ENCODE data around the gene TRIO. TPM values are rescaled to one million over a fixed set of nuclear protein-coding genes. Genes with fewer than 3 reads are reported as not detected.

TRIO gene
- total RNA-seq, 2 experiments from 2014 or later: 4.1 to 6.5 TPM

GRCh38 chr5:14445013-14445412 is 301.9 kb downstream of the TRIO start:
- Mint-ChIP-seq H3K4me1 (ENCODE audit: low read depth) (no peaks in the 10 kb centered on the region), H3K4me3 (no peak overlapping the region), H3K27me3 (no peaks in the 10 kb centered on the region), H3K9me3 (no peaks in the 10 kb centered on the region), H3K27ac (no peak overlapping the region), H3K36me3 (ENCODE audit: low read depth) (no peaks in the 10 kb centered on the region)
- DNase-seq: no peak
- Histone ChIP-seq H3K27me3 (ENCODE audit: control insufficient read depth in 1 of 2, insufficient read depth in 2 of 2, low read length in 2 of 2) (no peaks in the 10 kb centered on the region), H3K4me3 (ENCODE audit: low read length) (no peak overlapping the region), H3K27ac (ENCODE audit: low read depth in 1 of 2, low read length in 2 of 2) (no peak overlapping the region), H3K4me1 (ENCODE audit: insufficient read depth, low read length) (no peaks in the 10 kb centered on the region), H3K36me3 (ENCODE audit: insufficient read depth, low read length) (no peaks in the 10 kb centered on the region), H3K9me3 (ENCODE audit: control insufficient read depth in 1 of 2, insufficient read depth in 1 of 2, low read length in 2 of 2) (no peaks in the 10 kb centered on the region)
- ChIA-PET POLR2A (no interaction called here), CTCF (no interaction called here)
- ATAC-seq (ENCODE audit: poor library complexity): no peak
- no peak for TF ChIP-seq CTCF (IDR thresholded peaks at IDR 0.05)
- intact Hi-C loops (cut with DNase I, micrococcal nuclease): no loop called here

- H3K27ac ChIP-seq (ENCODE audit: low read depth in 1 of 2, low read length in 2 of 2): no peak overlapping the region
- H3K4me1 ChIP-seq (ENCODE audit: insufficient read depth, low read length): no peaks in the 10 kb centered on the region
- intact Hi-C loops (cut with DNase I, micrococcal nuclease): no loop called here
- H3K4me1 Mint-ChIP-seq (ENCODE audit: low read depth): no peaks in the 10 kb centered on the region
- H3K9me3 Mint-ChIP-seq: no peaks in the 10 kb centered on the region
- H3K36me3 Mint-ChIP-seq (ENCODE audit: low read depth): no peaks in the 10 kb centered on the region
- TF ChIP-seq CTCF (IDR thresholded peaks at IDR 0.05): no peak
- DNase-seq: no peak
- no peak overlapping the region for H3K4me3 Mint-ChIP-seq
- no peaks in the 10 kb centered on the region for H3K36me3 ChIP-seq (ENCODE audit: insufficient read depth, low read length)
- H3K27ac Mint-ChIP-seq: no peak overlapping the region
- ATAC-seq (ENCODE audit: poor library complexity): no peak
- no peaks in the 10 kb centered on the region for H3K27me3 ChIP-seq (ENCODE audit: control insufficient read depth in 1 of 2, insufficient read depth in 2 of 2, low read length in 2 of 2)
- no peak overlapping the region for H3K4me3 ChIP-seq (ENCODE audit: low read length)
- ChIA-PET POLR2A (no interaction called here), CTCF (no interaction called here)
- H3K27me3 Mint-ChIP-seq: no peaks in the 10 kb centered on the region
- H3K9me3 ChIP-seq (ENCODE audit: control insufficient read depth in 1 of 2, insufficient read depth in 1 of 2, low read length in 2 of 2): no peaks in the 10 kb centered on the region
Measured at GRCh38 chr5:14445576-14446290, 302.6 kb downstream of the TRIO start.

- no peaks in the 10 kb centered on the region for H3K36me3 ChIP-seq (ENCODE audit: insufficient read depth, low read length)
- Mint-ChIP-seq H3K27ac (no peak overlapping the region), H3K4me3 (no peak overlapping the region), H3K27me3 (no peaks in the 10 kb centered on the region), H3K4me1 (ENCODE audit: low read depth) (no peaks in the 10 kb centered on the region), H3K9me3 (no peaks in the 10 kb centered on the region), H3K36me3 (ENCODE audit: low read depth) (no peaks in the 10 kb centered on the region)
- H3K4me3 ChIP-seq (ENCODE audit: low read length): no peak overlapping the region
- H3K4me1 ChIP-seq (ENCODE audit: insufficient read depth, low read length): no peaks in the 10 kb centered on the region
- H3K27me3 ChIP-seq (ENCODE audit: control insufficient read depth in 1 of 2, insufficient read depth in 2 of 2, low read length in 2 of 2): no peaks in the 10 kb centered on the region
- ATAC-seq (ENCODE audit: poor library complexity): no peak
- POLR2A ChIA-PET: no interaction called here
- CTCF ChIA-PET: no interaction called here
- no peak for TF ChIP-seq CTCF (IDR thresholded peaks at IDR 0.05)
- DNase-seq: no peak
- intact Hi-C loops (cut with DNase I, micrococcal nuclease): no loop called here
- H3K27ac ChIP-seq (ENCODE audit: low read depth in 1 of 2, low read length in 2 of 2): no peak overlapping the region
- H3K9me3 ChIP-seq (ENCODE audit: control insufficient read depth in 1 of 2, insufficient read depth in 1 of 2, low read length in 2 of 2): no peaks in the 10 kb centered on the region
Measured at GRCh38 chr5:14447958-14448911, 305.1 kb downstream of the TRIO start.
